GM21619 (cell line): Measurements from ENCODE around the gene GALNT17.

ENCODE experiments used
- ATAC-seq: cut with Tn5 transposase; IDR thresholded peaks from one replicate; pipeline ENCODE4 v1.9.1; 2021; ENCODE audit not compliant: unreplicated experiment

The GALNT17 gene

GRCh38 chr7:71486856-71487628, 355.1 kb downstream of the GALNT17 start:
- ATAC-seq, result no peak

- ATAC-seq, result no peak
Observed at GRCh38 chr7:71488308-71488707, 356.4 kb downstream of the GALNT17 start.

- no peak for ATAC-seq
Observed at GRCh38 chr7:71491336-71491735, 359.4 kb downstream of the GALNT17 start.

- ATAC-seq, result no peak
Observed at GRCh38 chr7:71495828-71496227, 363.9 kb downstream of the GALNT17 start.

- no peak for ATAC-seq
Observed at GRCh38 chr7:71497256-71497946, 365.5 kb downstream of the GALNT17 start.

- ATAC-seq, result no peak
Observed at GRCh38 chr7:71498381-71498780, 366.4 kb downstream of the GALNT17 start.

GRCh38 chr7:71504697-71505441, 372.9 kb downstream of the GALNT17 start:
- ATAC-seq, result no peak

- ATAC-seq, result no peak
Observed at GRCh38 chr7:71506822-71507221, 374.9 kb downstream of the GALNT17 start.

- ATAC-seq, result no peak
Observed at GRCh38 chr7:71507680-71508602, 376.0 kb downstream of the GALNT17 start.

GRCh38 chr7:71509381-71509780, 377.4 kb downstream of the GALNT17 start:
- ATAC-seq, result no peak

- no peak for ATAC-seq
Observed at GRCh38 chr7:71511361-71511807, 379.4 kb downstream of the GALNT17 start.

GRCh38 chr7:71517940-71518699, 386.2 kb downstream of the GALNT17 start:
- no peak for ATAC-seq

GRCh38 chr7:71518880-71519279, 386.9 kb downstream of the GALNT17 start:
- ATAC-seq, result no peak

- ATAC-seq, result no peak
Observed at GRCh38 chr7:71521506-71521905, 389.6 kb downstream of the GALNT17 start.

GRCh38 chr7:71526106-71526505, 394.2 kb downstream of the GALNT17 start:
- no peak for ATAC-seq

GRCh38 chr7:71527213-71527612, 395.3 kb downstream of the GALNT17 start:
- no peak for ATAC-seq

GRCh38 chr7:71535616-71536015, 403.7 kb downstream of the GALNT17 start:
- no peak for ATAC-seq

- ATAC-seq, result no peak
Observed at GRCh38 chr7:71538210-71538609, 406.3 kb downstream of the GALNT17 start.

GRCh38 chr7:71539615-71540014, 407.7 kb downstream of the GALNT17 start:
- ATAC-seq, result no peak
